ENCODE data around the gene MTREX.

MTREX gene

DNA sequence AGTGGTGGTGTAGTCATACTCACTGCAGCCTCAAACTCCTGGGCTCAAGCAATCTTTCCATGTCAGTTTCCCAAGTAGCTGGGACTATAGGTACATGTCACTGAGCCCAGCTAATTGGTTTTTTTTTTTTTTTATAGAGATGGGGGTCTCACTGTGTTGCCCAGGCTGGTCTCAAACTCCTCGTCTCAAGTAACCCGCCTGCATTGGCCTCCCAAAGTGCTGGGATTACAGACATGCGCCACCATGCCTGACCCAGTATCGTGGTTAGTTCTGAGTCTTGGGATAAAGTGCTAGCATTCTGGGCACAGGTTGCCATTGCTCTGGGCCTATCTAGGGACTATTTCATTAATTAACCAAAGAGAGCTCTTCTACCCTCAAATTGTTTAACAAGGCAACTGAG lies 118.7 kb downstream of the MTREX start:
- H3K9me3 ChIP-seq (ENCODE audit: control insufficient read depth, low read length) = no peaks in the 10 kb centered on the region
- H3K79me1 ChIP-seq (replicated peaks; ENCODE audit: low read length, poor library complexity, severe bottlenecking) = peaks cover 21% of the 10 kb centered on the region
- no peak overlapping the region for H2BK5ac ChIP-seq (ENCODE audit: low read depth, low read length, poor library complexity, severe bottlenecking)
- H3K27ac ChIP-seq (ENCODE audit: low read length, poor library complexity, severe bottlenecking) = no peak overlapping the region
- 99% methylated on average over 4 of the region's 4 CpGs for WGBS
- no peak overlapping the region for H2BK120ac ChIP-seq (ENCODE audit: low read depth, low read length)
- no peak overlapping the region for H2BK12ac ChIP-seq (ENCODE audit: low read length in 2 of 2)
- H3K23ac ChIP-seq (ENCODE audit: low read length in 2 of 2) = no peak overlapping the region
- peaks cover 4% of the 10 kb centered on the region for H3K4me1 ChIP-seq (ENCODE audit: control insufficient read depth, insufficient read depth, low read depth, low read length)
- H2AK5ac ChIP-seq (ENCODE audit: low read length, severe bottlenecking) = no peak overlapping the region
- H3K9ac ChIP-seq (ENCODE audit: low read length) = no peak overlapping the region
- no peak overlapping the region for H4K91ac ChIP-seq (ENCODE audit: low read length)
- no peak overlapping the region for H3K4me2 ChIP-seq (ENCODE audit: low read length, poor library complexity, severe bottlenecking)
- H3K14ac ChIP-seq (ENCODE audit: low read length in 2 of 2) = no peak overlapping the region
- no peak overlapping the region for H2BK15ac ChIP-seq (ENCODE audit: low read depth, poor library complexity, severe bottlenecking)
- no peak overlapping the region for H4K8ac ChIP-seq (ENCODE audit: low read length)
- no peak overlapping the region for H2AFZ ChIP-seq (ENCODE audit: low read depth, low read length)
- H3K36me3 ChIP-seq (ENCODE audit: control insufficient read depth in 1 of 2, insufficient read depth in 2 of 2, low read depth in 1 of 2, low read length in 2 of 2) = peaks cover 30 to 70% of the 10 kb centered on the region in 2 experiments
- H3K4me3 ChIP-seq (ENCODE audit: insufficient read depth in 1 of 2, low read depth in 1 of 2, low read length in 2 of 2) = no peak overlapping the region
- no peaks in the 10 kb centered on the region for H3K27me3 ChIP-seq (ENCODE audit: control insufficient read depth in 1 of 2, insufficient read depth in 1 of 2, low read length in 2 of 2)
- no peak for DNase-seq
- no peak overlapping the region for H3K4ac ChIP-seq (ENCODE audit: low read depth in 1 of 2, low read length in 2 of 2)
- H3K18ac ChIP-seq (ENCODE audit: low read depth in 1 of 2, low read length in 2 of 2) = no peak overlapping the region

DNA sequence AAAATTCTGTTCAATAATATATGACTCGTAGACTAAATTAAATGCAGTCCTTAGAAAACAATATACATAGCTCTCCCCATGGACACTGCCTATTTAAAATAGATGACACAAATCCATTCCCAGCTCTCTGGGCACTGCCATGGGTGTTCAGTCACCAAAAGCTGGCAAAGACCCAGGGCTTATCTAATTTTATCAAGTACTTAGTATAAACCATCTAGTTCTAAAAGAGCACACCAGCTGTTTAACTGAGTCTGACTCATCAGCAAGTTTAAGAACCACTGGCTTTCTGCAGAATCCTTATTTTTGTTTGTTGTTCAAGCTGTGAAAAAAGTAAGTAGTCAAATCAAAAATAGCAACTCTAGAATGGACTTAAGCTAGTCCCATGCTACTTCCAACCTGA lies 119.4 kb downstream of the MTREX start:
- Histone ChIP-seq H3K9me3 (ENCODE audit: control insufficient read depth, low read length) (no peaks in the 10 kb centered on the region), H2BK5ac (ENCODE audit: low read depth, low read length, poor library complexity, severe bottlenecking) (no peak overlapping the region), H3K23ac (ENCODE audit: low read length in 2 of 2) (no peak overlapping the region), H3K9ac (ENCODE audit: low read length) (no peak overlapping the region), H3K79me1 (replicated peaks; ENCODE audit: low read length, poor library complexity, severe bottlenecking) (peaks cover 24% of the 10 kb centered on the region), H2AFZ (ENCODE audit: low read depth, low read length) (no peak overlapping the region), H2BK120ac (ENCODE audit: low read depth, low read length) (no peak overlapping the region), H4K8ac (ENCODE audit: low read length) (no peak overlapping the region), H3K4me2 (ENCODE audit: low read length, poor library complexity, severe bottlenecking) (no peak overlapping the region), H3K27me3 (ENCODE audit: control insufficient read depth in 1 of 2, insufficient read depth in 1 of 2, low read length in 2 of 2) (no peaks in the 10 kb centered on the region), H2BK15ac (ENCODE audit: low read depth, poor library complexity, severe bottlenecking) (no peak overlapping the region), H3K4me1 (ENCODE audit: control insufficient read depth, insufficient read depth, low read depth, low read length) (peaks cover 4% of the 10 kb centered on the region), H3K36me3 (ENCODE audit: control insufficient read depth in 1 of 2, insufficient read depth in 2 of 2, low read depth in 1 of 2, low read length in 2 of 2) (peaks cover 30 to 69% of the 10 kb centered on the region in 2 experiments), H4K91ac (ENCODE audit: low read length) (no peak overlapping the region), H3K18ac (ENCODE audit: low read depth in 1 of 2, low read length in 2 of 2) (no peak overlapping the region), H2AK5ac (ENCODE audit: low read length, severe bottlenecking) (no peak overlapping the region), H3K14ac (ENCODE audit: low read length in 2 of 2) (no peak overlapping the region), H3K27ac (ENCODE audit: low read length, poor library complexity, severe bottlenecking) (no peak overlapping the region), H3K4me3 (ENCODE audit: insufficient read depth in 1 of 2, low read depth in 1 of 2, low read length in 2 of 2) (no peak overlapping the region), H3K4ac (ENCODE audit: low read depth in 1 of 2, low read length in 2 of 2) (no peak overlapping the region), H2BK12ac (ENCODE audit: low read length in 2 of 2) (no peak overlapping the region)
- peak; percentile 87 for DNase-seq
- WGBS = 97% methylated on average over 1 of the region's 1 CpG

DNA sequence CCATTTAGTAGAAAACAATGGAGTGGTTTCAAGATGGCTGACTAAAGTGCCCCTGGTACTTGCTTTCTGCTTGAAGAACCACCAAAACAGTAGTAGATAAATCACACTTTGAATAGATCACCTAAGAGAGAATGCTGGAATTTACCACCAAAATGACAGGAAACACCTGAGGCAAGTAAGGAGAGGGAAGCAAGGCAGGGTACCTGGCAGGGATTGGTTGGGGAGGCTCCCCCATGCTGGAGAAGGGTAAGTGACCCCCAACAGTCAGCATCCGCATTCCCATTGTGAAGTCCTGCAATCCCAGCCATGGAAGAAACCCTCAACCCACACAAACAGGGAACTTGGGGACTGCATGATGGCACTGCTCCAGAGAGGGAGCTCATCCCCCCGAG lies 121.4 kb downstream of the MTREX start:
- peaks cover 3% of the 10 kb centered on the region for H3K4me1 ChIP-seq (ENCODE audit: control insufficient read depth, insufficient read depth, low read depth, low read length)
- no peak for DNase-seq
- H2BK12ac ChIP-seq (ENCODE audit: low read length in 2 of 2) = no peak overlapping the region
- H3K4me2 ChIP-seq (ENCODE audit: low read length, poor library complexity, severe bottlenecking) = no peak overlapping the region
- H3K27ac ChIP-seq (ENCODE audit: low read length, poor library complexity, severe bottlenecking) = no peak overlapping the region
- H3K4ac ChIP-seq (ENCODE audit: low read depth in 1 of 2, low read length in 2 of 2) = no peak overlapping the region
- peaks cover 23 to 56% of the 10 kb centered on the region in 2 experiments for H3K36me3 ChIP-seq (ENCODE audit: control insufficient read depth in 1 of 2, insufficient read depth in 2 of 2, low read depth in 1 of 2, low read length in 2 of 2)
- H2BK15ac ChIP-seq (ENCODE audit: low read depth, poor library complexity, severe bottlenecking) = no peak overlapping the region
- no peak overlapping the region for H3K23ac ChIP-seq (ENCODE audit: low read length in 2 of 2)
- no peak overlapping the region for H4K91ac ChIP-seq (ENCODE audit: low read length)
- no peak overlapping the region for H3K18ac ChIP-seq (ENCODE audit: low read depth in 1 of 2, low read length in 2 of 2)
- no peaks in the 10 kb centered on the region for H3K27me3 ChIP-seq (ENCODE audit: control insufficient read depth in 1 of 2, insufficient read depth in 1 of 2, low read length in 2 of 2)
- WGBS = 47% methylated on average over 2 of the region's 2 CpGs
- H3K14ac ChIP-seq (ENCODE audit: low read length in 2 of 2) = no peak overlapping the region
- peaks cover 26% of the 10 kb centered on the region for H3K79me1 ChIP-seq (replicated peaks; ENCODE audit: low read length, poor library complexity, severe bottlenecking)
- no peak overlapping the region for H2BK5ac ChIP-seq (ENCODE audit: low read depth, low read length, poor library complexity, severe bottlenecking)
- H4K8ac ChIP-seq (ENCODE audit: low read length) = no peak overlapping the region
- no peak overlapping the region for H2AFZ ChIP-seq (ENCODE audit: low read depth, low read length)
- H3K4me3 ChIP-seq (ENCODE audit: insufficient read depth in 1 of 2, low read depth in 1 of 2, low read length in 2 of 2) = no peak overlapping the region
- no peak overlapping the region for H2BK120ac ChIP-seq (ENCODE audit: low read depth, low read length)
- H3K9ac ChIP-seq (ENCODE audit: low read length) = no peak overlapping the region
- no peaks in the 10 kb centered on the region for H3K9me3 ChIP-seq (ENCODE audit: control insufficient read depth, low read length)
- no peak overlapping the region for H2AK5ac ChIP-seq (ENCODE audit: low read length, severe bottlenecking)

DNA sequence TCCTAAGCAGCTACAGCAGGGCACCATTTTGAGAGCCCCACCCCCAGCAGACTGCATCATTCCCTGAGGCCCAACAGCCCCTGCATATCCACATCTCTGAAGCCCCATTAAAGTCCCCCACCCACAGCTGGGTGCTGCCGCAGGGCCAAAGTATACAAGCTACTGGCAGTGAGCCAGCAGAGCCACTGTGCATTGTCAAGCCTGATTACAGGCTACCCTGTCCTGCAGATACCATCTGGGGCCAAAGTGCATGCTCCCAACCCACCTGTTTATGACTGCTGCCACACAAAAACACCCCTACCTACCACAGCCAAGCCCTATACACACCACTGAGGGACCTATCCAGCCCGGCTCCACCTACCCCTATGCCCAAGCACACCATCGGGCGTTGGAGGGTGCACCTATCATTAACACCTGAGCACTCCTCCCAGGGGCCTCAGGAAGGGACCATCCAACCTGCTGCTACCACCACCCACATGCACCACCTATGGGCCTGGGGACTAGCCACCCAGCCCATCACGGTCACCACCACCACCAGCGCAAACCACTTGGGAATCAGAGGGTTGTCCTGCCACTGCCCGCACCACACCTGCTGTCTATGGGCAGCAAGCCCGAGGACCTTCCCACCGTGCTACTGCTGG lies 121.9 kb downstream of the MTREX start:
- no peak overlapping the region for H2BK5ac ChIP-seq (ENCODE audit: low read depth, low read length, poor library complexity, severe bottlenecking)
- H3K23ac ChIP-seq (ENCODE audit: low read length in 2 of 2) = no peak overlapping the region
- H3K9me3 ChIP-seq (ENCODE audit: control insufficient read depth, low read length) = no peaks in the 10 kb centered on the region
- H2BK12ac ChIP-seq (ENCODE audit: low read length in 2 of 2) = no peak overlapping the region
- H3K79me1 ChIP-seq (replicated peaks; ENCODE audit: low read length, poor library complexity, severe bottlenecking) = peaks cover 26% of the 10 kb centered on the region
- H2BK15ac ChIP-seq (ENCODE audit: low read depth, poor library complexity, severe bottlenecking) = no peak overlapping the region
- H3K9ac ChIP-seq (ENCODE audit: low read length) = no peak overlapping the region
- peaks cover 21 to 51% of the 10 kb centered on the region in 2 experiments for H3K36me3 ChIP-seq (ENCODE audit: control insufficient read depth in 1 of 2, insufficient read depth in 2 of 2, low read depth in 1 of 2, low read length in 2 of 2)
- H2AK5ac ChIP-seq (ENCODE audit: low read length, severe bottlenecking) = no peak overlapping the region
- H3K4me2 ChIP-seq (ENCODE audit: low read length, poor library complexity, severe bottlenecking) = no peak overlapping the region
- no peaks in the 10 kb centered on the region for H3K27me3 ChIP-seq (ENCODE audit: control insufficient read depth in 1 of 2, insufficient read depth in 1 of 2, low read length in 2 of 2)
- H4K8ac ChIP-seq (ENCODE audit: low read length) = no peak overlapping the region
- H3K18ac ChIP-seq (ENCODE audit: low read depth in 1 of 2, low read length in 2 of 2) = no peak overlapping the region
- no peak overlapping the region for H3K27ac ChIP-seq (ENCODE audit: low read length, poor library complexity, severe bottlenecking)
- DNase-seq = no peak
- no peak overlapping the region for H2AFZ ChIP-seq (ENCODE audit: low read depth, low read length)
- no peak overlapping the region for H3K14ac ChIP-seq (ENCODE audit: low read length in 2 of 2)
- 95% methylated on average over 9 of the region's 9 CpGs for WGBS
- H4K91ac ChIP-seq (ENCODE audit: low read length) = no peak overlapping the region
- no peak overlapping the region for H2BK120ac ChIP-seq (ENCODE audit: low read depth, low read length)
- no peak overlapping the region for H3K4me3 ChIP-seq (ENCODE audit: insufficient read depth in 1 of 2, low read depth in 1 of 2, low read length in 2 of 2)
- H3K4me1 ChIP-seq (ENCODE audit: control insufficient read depth, insufficient read depth, low read depth, low read length) = peaks cover 3% of the 10 kb centered on the region
- H3K4ac ChIP-seq (ENCODE audit: low read depth in 1 of 2, low read length in 2 of 2) = no peak overlapping the region
